ENCODE measurements around the gene GALNT16.
"Not testable (repeated sequence)": the region's sequence is repeated elsewhere in the genome, so short reads cannot be mapped to it uniquely, and the experiment has no call there.

The GALNT16 gene

DNA sequence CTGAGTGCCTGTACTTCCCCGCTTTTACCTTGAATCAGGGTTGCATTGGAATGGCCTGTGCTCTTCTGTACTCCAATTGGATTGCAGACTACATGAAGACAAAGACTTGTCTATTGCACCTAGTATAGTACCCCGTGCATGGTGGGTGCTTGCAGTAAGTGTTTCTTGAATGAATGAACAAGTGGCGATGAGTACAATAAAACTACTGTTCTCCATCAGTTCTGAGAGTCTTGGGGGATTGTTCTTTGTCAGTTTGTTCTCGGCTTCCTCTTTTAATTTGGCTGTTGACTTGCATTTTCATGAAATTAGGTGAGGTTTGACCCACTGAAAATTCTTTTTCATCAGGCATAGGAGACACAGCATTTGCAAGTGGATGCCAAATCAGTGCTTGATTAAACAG lies 104.0 kb downstream of the GALNT16 start:
- no peak for DNase-seq (ENCODE audit: low spot score)

DNA sequence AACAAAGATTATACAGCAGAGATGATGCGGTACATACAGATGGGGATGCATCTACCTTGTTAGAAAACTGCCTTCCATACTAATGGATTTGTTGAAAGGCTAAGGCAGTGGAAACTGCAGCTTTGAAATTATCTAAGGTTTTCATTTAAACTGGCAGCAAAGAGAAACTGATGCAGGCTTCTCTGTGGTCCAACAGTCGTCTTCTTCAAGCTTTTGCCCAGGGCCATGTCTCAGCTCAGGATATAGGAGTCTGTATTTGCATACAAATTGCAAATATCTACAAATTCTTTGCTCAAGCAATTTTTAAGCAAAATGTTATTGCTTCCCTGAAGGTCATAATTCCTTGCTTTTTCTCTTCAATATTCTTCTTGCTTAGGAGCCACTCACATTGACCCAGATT lies 104.4 kb downstream of the GALNT16 start:
- DNase-seq (ENCODE audit: low spot score) = no peak

DNA sequence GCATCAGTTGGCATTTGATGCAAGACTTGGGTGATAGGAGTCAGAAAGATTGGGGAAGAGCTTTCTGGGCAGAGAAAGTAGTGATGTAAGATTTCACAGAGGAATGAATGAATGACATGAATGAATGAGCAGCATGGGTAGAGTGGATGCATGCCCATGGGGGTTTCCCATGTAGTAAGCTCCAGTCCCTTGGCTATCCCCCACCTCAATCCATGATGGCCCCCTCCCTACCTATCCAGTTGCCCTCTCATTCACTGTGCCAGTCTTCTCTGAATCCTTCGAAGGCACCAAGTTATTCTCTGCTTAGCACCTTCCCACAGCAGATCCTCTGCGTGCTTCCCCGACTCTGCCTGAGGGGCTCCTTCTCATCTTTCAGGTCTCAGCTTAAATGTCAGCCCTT lies 106.1 kb downstream of the GALNT16 start:
- DNase-seq (ENCODE audit: low spot score) = no peak

DNA sequence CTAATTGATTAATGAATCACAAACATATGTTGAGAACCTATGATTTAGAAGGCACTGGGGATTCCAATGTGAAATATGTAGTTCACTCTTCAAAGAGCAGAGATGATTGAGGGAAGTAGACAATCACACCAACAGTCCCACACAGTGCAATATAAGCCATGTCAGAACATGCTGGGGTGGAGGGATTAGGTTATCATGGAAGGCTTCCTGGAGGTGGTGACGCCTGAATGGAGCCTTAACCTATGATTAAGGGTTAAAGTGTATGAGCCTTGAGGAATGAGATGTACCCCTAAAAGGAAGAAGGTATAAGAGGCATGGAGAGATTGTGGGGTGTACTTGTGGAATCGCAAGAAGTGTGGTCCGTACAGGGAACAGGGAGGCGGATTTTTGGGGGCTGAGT lies 106.8 kb downstream of the GALNT16 start:
- no peak for DNase-seq (ENCODE audit: low spot score)

DNA sequence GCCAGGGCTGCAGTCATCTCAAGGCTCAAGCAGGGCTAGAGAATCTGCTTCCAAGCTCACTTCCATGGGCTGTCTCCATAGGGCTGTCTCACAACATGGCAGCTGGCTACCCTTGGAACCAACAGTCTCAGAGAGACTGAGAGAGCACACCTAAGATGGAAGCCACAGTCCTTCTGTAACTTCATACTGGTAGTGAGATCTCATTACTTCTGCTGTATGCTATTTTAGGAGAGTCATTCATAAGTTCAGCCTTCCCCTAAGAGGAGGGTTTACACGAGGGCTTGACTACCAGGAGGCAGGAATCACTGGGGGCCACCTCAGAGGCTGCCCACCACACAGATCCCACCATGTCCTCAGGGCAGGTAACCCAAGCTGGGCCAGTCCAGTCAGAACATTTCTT lies 108.4 kb downstream of the GALNT16 start:
- DNase-seq (ENCODE audit: low spot score) = no peak

DNA sequence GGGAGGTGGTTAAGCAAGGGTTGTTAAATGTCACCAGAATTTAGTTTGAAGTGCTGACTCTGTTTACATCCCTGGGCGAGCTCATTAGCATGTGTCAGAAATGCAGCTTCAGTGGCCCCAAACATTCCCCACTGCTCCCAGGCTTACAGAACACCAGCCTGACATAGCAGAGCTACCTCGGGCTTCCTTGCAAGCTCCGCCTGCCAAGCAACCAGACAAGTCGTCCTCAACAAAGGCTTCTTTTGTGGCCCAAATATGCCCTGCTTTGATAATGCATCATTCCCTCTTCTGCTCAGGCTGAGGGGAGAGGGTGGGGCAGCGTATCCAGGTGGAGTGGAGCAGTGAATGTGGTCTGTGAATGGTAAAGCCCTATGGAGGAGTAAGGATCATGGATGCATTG lies 110.1 kb downstream of the GALNT16 start:
- no peak for DNase-seq (ENCODE audit: low spot score)

DNA sequence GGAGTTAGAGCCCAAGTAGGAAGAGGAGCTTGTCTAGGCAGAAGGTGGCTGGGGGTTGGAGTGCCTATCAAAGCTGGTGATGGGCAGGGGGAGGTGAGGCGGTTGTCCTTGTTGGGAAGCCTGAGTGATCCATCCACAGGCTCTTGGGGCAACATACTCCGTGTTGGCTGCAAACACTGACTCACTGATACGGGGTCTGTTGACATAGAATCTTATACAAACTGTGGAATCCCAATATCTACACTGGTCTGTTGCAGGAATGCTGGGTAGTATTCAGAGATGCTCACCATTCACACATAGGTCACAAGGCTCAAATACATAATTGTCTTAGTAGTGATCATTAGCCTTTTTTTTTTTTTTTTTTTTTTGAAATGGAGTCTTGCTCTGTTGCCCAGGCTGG lies 112.2 kb downstream of the GALNT16 start:
- no peak for DNase-seq (ENCODE audit: low spot score)

DNA sequence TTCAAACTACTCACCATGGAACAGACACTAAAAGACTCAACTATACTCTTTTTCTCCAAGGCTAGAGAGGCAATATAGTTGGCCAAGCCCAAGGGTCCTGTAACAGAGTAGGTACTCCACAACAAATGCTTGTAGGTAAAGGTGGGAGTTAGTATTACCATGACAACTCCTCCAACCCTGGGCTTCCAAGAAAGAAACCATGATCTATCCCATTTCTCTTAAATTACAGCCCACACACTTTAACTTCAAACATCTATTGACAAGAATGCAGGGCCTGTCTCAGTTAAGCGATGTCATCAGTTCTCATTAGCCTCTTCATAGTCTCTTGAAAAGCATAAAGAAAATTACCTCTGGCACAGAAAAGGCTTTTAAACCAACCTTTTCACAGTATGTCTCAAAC lies 113.1 kb downstream of the GALNT16 start:
- DNase-seq (ENCODE audit: low spot score) = no peak

DNA sequence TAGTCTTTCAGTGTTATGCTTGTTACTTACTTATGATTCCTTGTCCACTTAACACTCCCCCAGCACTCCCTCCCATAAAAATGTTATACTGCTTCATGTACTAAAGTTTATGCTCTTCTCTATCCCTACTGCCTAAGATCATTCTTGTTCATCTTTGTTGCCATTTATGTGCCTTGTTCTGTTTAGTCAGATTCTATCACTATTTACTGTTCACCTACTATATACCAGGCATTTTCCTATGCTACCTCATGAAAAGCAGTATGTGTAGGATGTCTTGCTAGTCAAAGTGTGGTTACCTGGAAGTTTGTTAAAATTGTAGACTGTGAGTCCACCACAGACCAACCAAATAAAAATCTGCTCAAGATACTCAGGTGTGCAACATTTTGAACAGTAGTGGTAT lies 114.3 kb downstream of the GALNT16 start:
- DNase-seq (ENCODE audit: low spot score) = no peak

DNA sequence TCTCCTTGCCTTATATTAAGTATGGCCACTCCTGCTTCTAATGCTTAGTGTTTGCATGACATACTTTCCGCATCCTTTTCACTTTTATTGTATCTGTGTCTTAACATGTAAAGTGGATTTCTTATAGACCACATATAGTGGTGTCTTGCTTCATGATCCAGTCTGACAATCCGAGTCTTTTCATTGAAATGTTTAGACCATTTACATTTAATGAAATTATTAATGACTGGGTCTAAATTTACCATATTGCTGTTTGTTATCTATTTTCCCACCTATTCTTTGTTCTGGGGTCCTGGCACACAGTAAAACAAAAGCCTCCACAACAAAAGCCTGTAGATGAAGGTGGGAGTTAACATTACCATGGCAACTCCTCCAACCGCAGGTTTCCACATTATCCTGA lies 115.2 kb downstream of the GALNT16 start:
- no peak for DNase-seq (ENCODE audit: low spot score)

DNA sequence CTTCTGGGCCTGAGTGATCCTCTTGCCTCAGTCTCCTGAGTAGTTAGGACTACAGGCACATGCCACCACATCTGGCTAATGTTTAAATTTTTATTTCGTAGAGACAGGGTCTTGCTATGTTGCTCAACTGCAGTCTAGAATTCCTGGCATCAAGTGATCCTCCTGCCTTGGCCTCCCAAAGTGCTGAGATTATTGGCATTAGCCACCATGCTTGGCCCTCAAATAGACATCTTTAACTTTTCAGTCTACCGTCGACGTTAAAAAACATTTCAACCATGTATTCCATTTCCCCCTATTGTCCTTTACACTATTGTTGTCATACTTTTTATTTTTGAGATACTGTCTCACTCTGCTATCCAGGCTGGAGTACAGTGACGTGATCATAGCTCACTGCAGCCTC lies 115.8 kb downstream of the GALNT16 start:
- no peak for DNase-seq (ENCODE audit: low spot score)

DNA sequence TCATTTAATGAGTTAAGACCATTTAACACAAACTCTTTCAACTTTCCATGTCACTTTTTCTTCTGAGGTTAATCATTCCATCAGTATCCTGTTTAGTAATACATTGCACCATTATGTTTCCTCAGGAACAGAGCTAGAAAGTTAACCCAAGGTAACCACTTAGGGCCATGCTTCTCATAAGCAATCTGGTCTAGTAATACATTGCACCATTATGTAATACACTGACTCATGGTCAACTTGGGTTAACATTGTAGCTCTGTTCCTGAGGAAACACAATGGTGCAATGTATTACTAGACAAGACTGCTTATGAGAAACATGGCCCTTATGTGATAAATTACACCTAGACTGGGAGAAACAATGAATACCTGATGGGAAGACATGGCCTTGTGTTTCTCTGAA lies 116.5 kb downstream of the GALNT16 start:
- DNase-seq (ENCODE audit: low spot score) = no peak

DNA sequence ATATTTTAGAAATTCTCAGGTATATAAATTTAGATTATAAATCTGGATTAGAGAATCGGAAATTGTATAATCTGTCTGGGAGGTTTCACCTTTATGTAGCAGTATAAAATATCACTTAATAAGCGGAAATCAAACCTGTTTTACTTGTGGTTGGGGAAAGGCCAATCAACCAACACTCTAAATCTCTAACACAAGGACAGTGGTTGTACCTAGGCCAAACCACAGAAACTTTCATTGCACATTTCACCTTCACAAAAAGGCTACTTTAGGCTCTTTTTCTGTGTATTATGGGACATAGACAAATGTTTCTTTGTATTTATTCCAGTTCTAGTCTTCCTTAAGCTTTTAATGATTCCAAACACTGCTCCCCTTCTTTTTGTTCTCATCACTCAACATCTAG lies 118.3 kb downstream of the GALNT16 start:
- DNase-seq (ENCODE audit: low spot score) = no peak

DNA sequence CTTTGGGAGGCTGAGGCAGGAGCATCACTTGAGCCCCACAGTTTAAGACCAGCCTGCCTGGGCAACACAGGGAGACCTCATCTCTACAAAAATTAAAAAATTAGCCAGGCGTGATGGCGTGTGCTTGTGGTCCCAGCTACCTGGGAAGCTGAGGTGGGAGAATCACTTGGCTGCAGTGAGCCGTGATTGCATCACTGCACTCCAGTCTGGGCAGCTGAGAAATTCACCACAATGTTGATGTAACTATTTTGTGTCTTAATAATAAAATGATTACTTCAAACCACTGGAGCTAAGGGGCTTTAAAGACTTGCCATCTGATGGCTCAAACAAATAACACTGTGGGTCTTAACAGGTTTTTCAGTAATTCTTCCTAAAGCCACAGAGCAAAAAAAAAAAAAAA lies 127.4 kb downstream of the GALNT16 start:
- DNase-seq (ENCODE audit: low spot score) = no peak

DNA sequence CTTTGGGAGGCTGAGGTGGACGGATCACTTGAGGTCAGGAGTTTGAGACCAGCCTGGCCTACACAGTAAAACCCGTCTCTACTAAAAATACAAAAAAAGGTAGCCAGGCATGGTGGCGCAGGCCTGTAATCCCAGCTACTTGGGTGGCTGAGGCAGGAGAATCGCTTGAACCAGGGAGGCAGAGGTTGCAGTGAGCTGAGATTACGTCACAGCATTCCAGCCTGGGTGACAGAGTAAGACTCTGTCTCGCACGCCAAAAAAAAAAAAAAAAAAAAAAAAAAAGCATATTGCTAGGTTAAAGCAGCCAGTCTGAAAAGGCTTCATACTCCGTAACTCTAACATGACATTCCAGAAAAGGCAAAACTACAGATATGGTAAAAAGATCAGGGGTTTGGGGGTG lies 131.4 kb downstream of the GALNT16 start:
- DNase-seq (ENCODE audit: low spot score) = not testable (repeated sequence)

DNA sequence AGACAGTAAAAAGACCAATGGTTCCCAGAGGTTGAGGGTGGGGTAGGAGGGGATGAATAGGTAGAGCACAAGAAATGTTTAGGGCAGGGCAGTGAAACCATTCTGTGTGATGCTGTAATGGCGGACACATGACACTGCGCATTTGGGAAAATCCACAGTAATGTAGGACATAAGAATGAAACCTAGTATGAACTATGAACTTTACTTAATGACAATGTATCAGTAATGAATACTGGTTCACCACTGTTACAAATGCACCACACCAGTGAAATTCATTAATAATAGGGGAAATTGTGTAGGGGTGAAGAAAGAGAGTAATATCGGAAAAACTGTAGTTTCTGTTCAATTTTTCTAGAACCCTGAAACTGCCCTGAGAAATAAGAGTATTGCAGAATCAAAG lies 132.5 kb downstream of the GALNT16 start:
- DNase-seq (ENCODE audit: low spot score) = no peak

DNA sequence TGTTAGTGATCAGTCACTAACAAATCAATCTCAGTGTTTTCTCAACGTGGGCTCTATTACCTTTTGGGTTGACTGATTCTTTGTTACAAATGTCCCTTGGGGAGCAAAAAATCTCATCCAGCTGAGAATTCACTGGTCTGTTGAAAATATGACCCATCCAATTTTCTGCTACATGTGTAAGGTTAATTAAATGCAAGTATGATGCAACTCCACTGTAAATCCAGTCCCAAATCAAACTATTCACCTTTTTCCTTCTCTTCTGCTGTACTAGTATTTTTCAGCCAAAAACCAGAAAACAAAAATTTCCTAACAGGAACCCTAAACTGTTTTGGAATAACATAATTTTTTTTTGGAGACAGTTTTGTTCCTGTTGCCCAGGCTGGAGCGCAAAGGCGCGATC lies 136.0 kb downstream of the GALNT16 start:
- no peak for DNase-seq (ENCODE audit: low spot score)

DNA sequence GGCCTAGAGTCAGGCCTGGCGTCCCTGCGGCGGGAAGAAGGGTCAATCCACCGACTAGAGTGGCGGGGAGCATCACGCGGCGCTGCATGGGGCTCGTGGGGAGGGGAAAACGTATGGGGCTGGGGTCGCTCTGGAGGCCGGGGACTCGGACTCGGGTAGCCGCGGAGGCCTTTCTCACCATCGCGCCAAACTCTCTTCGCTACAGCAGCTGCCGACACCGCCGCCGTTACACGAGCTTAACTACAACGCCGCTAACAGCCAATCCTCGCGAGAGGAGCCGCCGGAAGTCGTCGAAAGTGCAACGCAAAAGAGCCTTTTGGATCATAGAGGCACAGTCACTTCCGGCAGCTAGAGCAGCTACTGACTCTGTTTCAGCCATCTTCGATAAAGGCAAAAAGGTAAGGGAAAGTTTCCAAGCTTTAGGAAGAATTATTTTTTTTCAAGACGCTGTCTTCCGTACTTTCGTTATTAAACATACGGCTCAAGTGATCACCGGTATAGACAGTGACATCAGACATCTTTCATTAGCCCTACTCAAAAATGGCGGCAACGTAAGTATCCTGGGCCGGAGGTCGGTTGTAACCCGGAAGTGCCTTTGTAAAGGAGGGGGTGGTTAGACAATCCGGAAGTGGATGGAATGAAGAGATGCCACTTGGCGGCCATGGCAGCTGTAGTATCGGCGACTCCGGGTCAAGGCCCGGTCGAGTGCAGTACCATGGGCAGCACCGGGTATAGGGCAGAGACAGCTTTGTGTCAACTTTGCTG lies 138.3 kb downstream of the GALNT16 start, which contains the start of the genes ERH and SLC39A9:
TSS of gene ERH (minus strand) at position 247 of the 765 bp plus-strand sequence. CDS start at position 181, 66 bp downstream.
TSS of gene SLC39A9 (plus strand) at position 640 of the 765 bp plus-strand sequence. CDS start 678 bp downstream, outside the sequence.
- DNase-seq (ENCODE audit: low spot score) = peak; percentile 96

DNA sequence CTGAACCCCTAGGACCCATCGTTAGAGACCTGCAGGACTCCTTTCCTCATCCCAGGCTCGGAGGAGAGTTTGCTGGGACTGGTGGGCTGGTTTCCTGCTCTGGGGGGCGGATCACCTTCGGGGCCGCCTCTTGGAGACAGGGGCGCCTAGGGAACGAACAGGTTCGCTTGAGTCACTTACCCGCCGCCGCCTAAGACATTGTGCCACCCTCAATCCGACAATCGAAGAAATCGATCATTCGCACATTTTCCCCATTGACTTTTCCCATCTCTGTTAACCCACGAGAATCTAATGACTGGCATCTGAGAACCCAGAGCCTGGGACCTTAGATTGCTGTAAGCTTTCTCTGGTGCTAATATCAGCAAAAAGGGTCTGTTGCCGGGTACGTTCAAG lies 138.9 kb downstream of the GALNT16 start:
- no peak for DNase-seq (ENCODE audit: low spot score)

DNA sequence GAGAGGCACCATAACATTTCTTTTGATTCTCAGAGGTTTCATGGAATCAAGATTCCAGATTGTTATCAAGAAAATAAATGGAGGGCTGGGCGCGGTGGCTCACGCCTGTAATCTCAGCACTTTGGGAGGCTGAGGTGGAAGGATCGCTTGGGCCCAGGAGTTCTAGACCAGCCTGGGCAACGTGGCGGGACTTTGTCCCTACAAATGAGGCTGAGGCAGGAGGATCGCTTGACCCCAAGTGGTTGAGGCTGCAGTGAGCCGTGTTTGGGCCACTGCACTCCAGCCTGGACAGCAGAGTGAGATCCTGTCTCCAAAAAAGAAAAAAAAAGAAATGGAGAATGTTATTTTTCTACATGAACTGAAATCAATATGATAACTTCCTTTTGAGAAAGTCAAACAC lies 139.8 kb downstream of the GALNT16 start:
- DNase-seq (ENCODE audit: low spot score) = no peak

DNA sequence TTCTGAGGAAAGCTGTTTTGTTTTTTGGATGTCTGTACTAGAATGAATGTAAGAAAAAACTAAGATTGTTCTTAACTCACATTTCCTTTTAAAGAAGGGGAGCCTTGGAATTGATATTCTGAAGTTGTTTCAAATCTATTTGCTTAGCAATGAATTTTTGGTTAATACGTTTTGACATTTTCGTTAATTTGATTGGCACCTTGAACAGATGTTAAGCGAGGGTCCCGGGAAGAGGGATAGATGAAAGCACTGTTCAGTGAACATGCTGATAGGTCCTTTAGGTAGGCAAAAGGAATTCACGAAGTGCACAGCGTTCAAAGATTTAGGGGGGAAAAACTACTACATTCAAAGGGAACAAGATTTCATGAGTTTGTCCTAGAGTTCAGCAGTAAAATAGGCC lies 140.2 kb downstream of the GALNT16 start:
- no peak for DNase-seq (ENCODE audit: low spot score)

DNA sequence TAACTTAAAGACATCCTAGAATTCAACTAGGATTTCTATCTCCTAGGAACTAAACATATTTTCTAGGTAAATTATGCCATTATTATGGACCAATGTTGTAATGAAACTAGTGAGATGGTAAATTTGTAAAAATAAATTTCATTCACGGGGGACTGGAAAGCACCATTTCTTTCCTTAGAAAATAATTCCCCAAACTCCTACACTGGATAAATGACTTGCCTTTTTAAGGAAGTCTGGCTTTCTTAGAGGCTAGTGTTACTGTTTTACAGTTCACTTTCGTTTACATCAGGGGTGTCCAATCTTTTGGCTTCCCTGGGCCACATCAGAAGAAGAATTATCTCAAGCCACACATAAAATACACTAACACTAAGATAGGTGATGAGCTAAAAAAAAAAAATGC lies 141.9 kb downstream of the GALNT16 start:
- DNase-seq (ENCODE audit: low spot score) = no peak

DNA sequence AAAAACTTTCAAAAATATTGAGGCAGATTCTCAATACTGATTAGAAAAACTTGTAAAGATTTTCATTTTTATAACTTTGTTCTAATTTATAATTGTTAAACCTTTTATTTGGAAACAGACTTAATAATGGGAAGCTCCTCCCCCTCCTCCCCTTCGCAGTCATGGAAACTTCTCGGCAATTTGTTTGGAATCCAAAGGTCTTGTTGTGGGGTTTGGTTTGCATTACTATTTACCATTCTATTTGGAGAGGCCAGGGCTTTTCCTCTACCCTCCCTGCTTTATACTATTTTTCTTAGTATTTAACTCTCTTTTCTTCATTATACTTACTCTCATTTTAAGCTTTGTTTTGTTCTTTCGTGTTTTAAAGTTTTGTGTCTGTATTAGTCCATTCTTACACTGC lies 144.5 kb downstream of the GALNT16 start:
- DNase-seq (ENCODE audit: low spot score) = no peak

DNA sequence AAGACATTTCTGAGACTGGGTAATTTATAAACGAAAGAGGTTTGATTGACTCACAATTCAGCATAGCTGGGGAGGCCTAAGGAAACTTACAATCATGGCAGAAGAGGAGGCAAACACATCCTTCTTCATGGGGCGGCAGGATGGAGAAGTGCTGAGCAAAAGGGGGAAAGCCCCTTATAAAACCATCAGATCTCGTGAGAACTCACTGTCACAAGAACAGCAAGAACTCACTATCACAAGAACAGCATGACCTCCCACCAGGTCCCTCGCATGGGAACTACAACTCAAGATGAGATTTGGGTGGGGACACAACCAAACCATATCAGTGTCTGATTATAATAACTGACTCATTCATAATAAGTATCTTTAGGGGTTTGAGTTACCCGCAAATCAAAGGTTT lies 144.9 kb downstream of the GALNT16 start:
- no peak for DNase-seq (ENCODE audit: low spot score)
